H1 (cell line): Measurements from ENCODE around the gene DPEP3. TPM values are rescaled to one million over a fixed set of nuclear protein-coding genes. Genes with fewer than 3 reads are reported as not detected.

ENCODE experiments used
- CTCF ChIA-PET: fragments of 300-600 bp; sonication (Branson Sonifier 250); formaldehyde crosslinking; loops from one replicate; lab custom pipeline; 2021; ENCODE audit not compliant: partially characterized antibody; lab: Charles Lee
- POLR2A ChIA-PET: fragments of 300-600 bp; sonication (Branson Sonifier 250); formaldehyde crosslinking; loops from one replicate; lab custom pipeline; 2021; ENCODE audit warnings: inconsistent platforms; ENCODE audit not compliant: partially characterized antibody; lab: Charles Lee
- DNase-seq, 2 experiments: peaks; one replicate each; pipeline versions ENCODE4 v3.0.0 to v3.0.0-alpha.2; 2010 to 2022; ENCODE audit warnings: low spot score in 2 of 2, low read depth in 1 of 2, mixed read lengths in 1 of 2
- FAIRE-seq: peaks from 2 replicates; lab custom pipeline; 2011; peaks lifted over from hg19 to GRCh38; lab: Jason Lieb, UNC
- H2AFZ ChIP-seq: 2 replicates; pipeline ENCODE4 v1.8.1; 2012; ENCODE audit warnings: low read length, inconsistent platforms
- H2AK5ac ChIP-seq: 2 replicates; pipeline ENCODE4 v1.6.1; 2013; ENCODE audit warnings: low read depth, low read length
- H2BK120ac ChIP-seq: replicated peaks from 2 replicates; pipeline ENCODE3; 2013; ENCODE audit warnings: low read depth, low read length, inconsistent platforms
- H2BK12ac ChIP-seq: 2 replicates; pipeline ENCODE4 v1.6.1; 2013; ENCODE audit warnings: low read depth, low read length
- H2BK15ac ChIP-seq: 2 replicates; pipeline ENCODE4 v1.6.1; 2013; ENCODE audit warnings: low read length
- H2BK20ac ChIP-seq: 2 replicates; pipeline ENCODE4 v1.6.1; 2013; ENCODE audit warnings: low read length
- H2BK5ac ChIP-seq: 2 replicates; pipeline ENCODE4 v1.6.1; 2013; ENCODE audit warnings: low read depth, low read length
- H3K14ac ChIP-seq: 2 replicates; pipeline ENCODE4 v1.6.1; 2013; ENCODE audit warnings: inconsistent platforms; ENCODE audit not compliant: insufficient read length
- H3K18ac ChIP-seq: 2 replicates; pipeline ENCODE4 v1.6.1; 2013; ENCODE audit warnings: low read length; ENCODE audit errors: extremely low read depth
- H3K23ac ChIP-seq: 2 replicates; pipeline ENCODE4 v1.6.1; 2013; ENCODE audit warnings: inconsistent platforms; ENCODE audit not compliant: insufficient read length
- H3K23me2 ChIP-seq: 2 replicates; pipeline ENCODE4 v1.6.1; 2013; ENCODE audit warnings: low read depth, low read length
- H3K27ac ChIP-seq: 2 replicates; pipeline ENCODE4 v1.6.1; 2011; ENCODE audit warnings: low read depth, low read length, inconsistent platforms
- H3K27me3 ChIP-seq, 4 experiments: replicated peaks in 1 of 4; 1 replicate in 1 of 4; 2 replicates in 3 of 4; pipeline versions ENCODE4 v1.6.1 to v1.8.1; 2011 to 2013; ENCODE audit warnings: low read length in 3 of 4, mild to moderate bottlenecking in 3 of 4, inconsistent platforms in 2 of 4, mixed read lengths in 2 of 4, moderate library complexity in 1 of 4; ENCODE audit not compliant: control insufficient read depth in 3 of 4, insufficient read depth in 3 of 4; ENCODE audit errors: extremely low read depth in 1 of 4
- H3K36me3 ChIP-seq, 4 experiments: 2 replicates each; pipeline versions ENCODE4 v1.6.1 to v1.8.1; 2011 to 2013; ENCODE audit warnings: mild to moderate bottlenecking in 4 of 4, low read length in 3 of 4, moderate library complexity in 2 of 4, control low read depth in 1 of 4, inconsistent platforms in 1 of 4; ENCODE audit not compliant: insufficient read depth in 4 of 4, control insufficient read depth in 2 of 4
- H3K4ac ChIP-seq: replicated peaks from 2 replicates; pipeline ENCODE3; 2013; ENCODE audit warnings: low read length, low read depth, mixed read lengths, inconsistent platforms; ENCODE audit not compliant: insufficient read length
- H3K4me1 ChIP-seq, 4 experiments: replicated peaks in 1 of 4; 1 replicate in 1 of 4; 2 replicates in 3 of 4; pipeline versions ENCODE4 v1.6.1 to v1.8.1; 2011 to 2013; ENCODE audit warnings: low read length in 3 of 4, inconsistent platforms in 2 of 4, mixed read lengths in 1 of 4; ENCODE audit not compliant: insufficient read depth in 4 of 4, control insufficient read depth in 3 of 4
- H3K4me2 ChIP-seq, 2 experiments: 2 replicates each; pipeline versions ENCODE4 v1.6.1 to v1.8.1; 2011 to 2013; ENCODE audit warnings: low read depth in 2 of 2, low read length in 2 of 2, control low read depth in 1 of 2, inconsistent platforms in 1 of 2, mild to moderate bottlenecking in 1 of 2; ENCODE audit not compliant: insufficient read depth in 1 of 2
- H3K4me3 ChIP-seq, 4 experiments: fragments of 200-600, 300-600 bp in 1 of 4; sonication (generic), shearing (Covaris generic), sonication (Bioruptor Twin) in 1 of 4; 2 replicates each; pipeline versions ENCODE4 v1.5.1 to v1.8.1; 2011 to 2016; ENCODE audit warnings: low read length in 4 of 4, low read depth in 3 of 4, control low read depth in 2 of 4, inconsistent platforms in 2 of 4, mild to moderate bottlenecking in 2 of 4, mixed read lengths in 1 of 4, moderate library complexity in 1 of 4; ENCODE audit not compliant: insufficient read depth in 2 of 4; ENCODE audit errors: extremely low read depth in 1 of 4
- H3K56ac ChIP-seq: replicated peaks from 2 replicates; pipeline ENCODE3; 2013; ENCODE audit warnings: low read depth, mild to moderate bottlenecking, mixed read lengths, low read length, inconsistent platforms; ENCODE audit not compliant: insufficient read length
- H3K79me1 ChIP-seq: 2 replicates; pipeline ENCODE4 v1.6.1; 2013; ENCODE audit warnings: low read depth, low read length, control low read depth
- H3K79me2 ChIP-seq, 2 experiments: 2 replicates each; pipeline versions ENCODE4 v1.6.1 to v1.8.1; 2012 to 2013; ENCODE audit warnings: low read length in 2 of 2, mild to moderate bottlenecking in 2 of 2, inconsistent platforms in 1 of 2; ENCODE audit not compliant: insufficient read depth in 2 of 2, control insufficient read depth in 1 of 2
- H3K9ac ChIP-seq, 4 experiments: replicated peaks in 1 of 4; 1 replicate in 1 of 4; 2 replicates in 3 of 4; pipeline versions ENCODE4 v1.6.1 to v1.8.1; 2011 to 2013; ENCODE audit warnings: low read depth in 3 of 4, low read length in 3 of 4, control low read depth in 2 of 4, mild to moderate bottlenecking in 2 of 4, moderate library complexity in 2 of 4, inconsistent platforms in 1 of 4; ENCODE audit errors: extremely low read depth in 1 of 4
- H3K9me3 ChIP-seq, 2 experiments: 2 replicates each; pipeline versions ENCODE4 v1.6.1 to v1.8.1; 2012 to 2013; ENCODE audit warnings: mild to moderate bottlenecking in 2 of 2, moderate library complexity in 2 of 2, control low read depth in 1 of 2, inconsistent platforms in 1 of 2, low read depth in 1 of 2, low read length in 1 of 2, mixed read lengths in 1 of 2; ENCODE audit not compliant: insufficient read depth in 2 of 2
- H4K20me1 ChIP-seq, 2 experiments: replicated peaks in 1 of 2; 2 replicates each; pipeline versions ENCODE3 to v1.8.1; 2011 to 2013; ENCODE audit warnings: inconsistent platforms in 2 of 2, low read length in 2 of 2, mild to moderate bottlenecking in 1 of 2; ENCODE audit not compliant: insufficient read depth in 2 of 2, control insufficient read depth in 1 of 2
- H4K5ac ChIP-seq: 2 replicates; pipeline ENCODE4 v1.6.1; 2013; ENCODE audit warnings: low read length, low read depth, mixed read lengths, inconsistent platforms; ENCODE audit not compliant: insufficient read length
- H4K8ac ChIP-seq: 2 replicates; pipeline ENCODE4 v1.8.0; 2013; ENCODE audit warnings: mild to moderate bottlenecking, moderate library complexity, low read length, inconsistent platforms; ENCODE audit not compliant: insufficient read depth; ENCODE audit errors: extremely low read depth
- H4K91ac ChIP-seq: replicated peaks from 2 replicates; pipeline ENCODE3; 2013; ENCODE audit warnings: low read length, mixed read lengths, inconsistent platforms; ENCODE audit not compliant: insufficient read length
- BACH1 ChIP-seq: IDR thresholded peaks from 2 replicates; pipeline ENCODE4 v1.6.1; 2012; ENCODE audit warnings: low read length, improper control_type of control experiment
- CREB1 ChIP-seq: IDR thresholded peaks from 2 replicates; pipeline ENCODE4 v1.6.1; 2012; ENCODE audit warnings: inconsistent platforms
- SRF ChIP-seq: IDR thresholded peaks from 2 replicates; pipeline ENCODE4 v1.6.1; 2011; ENCODE audit warnings: mild to moderate bottlenecking, low read depth, low read length, moderate library complexity
- SUZ12 ChIP-seq: fragments of 200-600 bp; sonication (generic); IDR thresholded peaks from 2 replicates; pipeline ENCODE4 v1.6.1; 2012; ENCODE audit warnings: mild to moderate bottlenecking, inconsistent platforms, low read length, moderate library complexity, mixed read lengths
- WGBS, 2 experiments: shearing (Covaris generic) in 1 of 2; methylation state at CpG; one replicate each; pipeline versions ENCODE4 v1.1.6 to v1.1.7; 2013 to 2015; ENCODE audit warnings: low lambda C conversion rate in 2 of 2, mixed read lengths in 2 of 2, inconsistent platforms in 1 of 2, low coverage in 1 of 2, missing lambda C conversion rate in 1 of 2; ENCODE audit not compliant: insufficient replicate concordance in 2 of 2, insufficient coverage in 1 of 2, insufficient read length in 1 of 2; ENCODE audit errors: extremely low coverage in 1 of 2, missing lambda C conversion rate in 1 of 2; 5-methylcytosine and 5-hydroxymethylcytosine counted together
- polyA plus RNA-seq, 7 experiments: library from polyadenylated mRNA; depleted of rRNA in 3 of 7; stranded (reverse) in 5 of 7; unstranded in 2 of 7; fragments of >200 nt in 5 of 7; fragments of 200-250 nt in 2 of 7; gene quantifications; 1 replicate in 5 of 7; 2 replicates in 1 of 7; 4 replicates in 1 of 7; pipeline versions ENCODE4 v1.2.1 to v1.2.3, GENCODE V29; 2011 to 2013; ENCODE audit warnings: missing spikeins in 2 of 7, mixed read lengths in 2 of 7
- total RNA-seq: library from RNA; stranded (reverse); fragmentation: NEBNext Ultra II Directional; extraction: Animal tissue kit (Norgen Biotek cat#: 25700); gene quantifications from 2 replicates; pipeline ENCODE4 v1.2.1, GENCODE V29; 2021

DPEP3 gene
- total and polyA plus RNA-seq, 2 of the 8 experiments (the other 6 are each of a cell fraction or from before 2014, with no cell fraction given) = 6.5 to 9.9 TPM

DNA sequence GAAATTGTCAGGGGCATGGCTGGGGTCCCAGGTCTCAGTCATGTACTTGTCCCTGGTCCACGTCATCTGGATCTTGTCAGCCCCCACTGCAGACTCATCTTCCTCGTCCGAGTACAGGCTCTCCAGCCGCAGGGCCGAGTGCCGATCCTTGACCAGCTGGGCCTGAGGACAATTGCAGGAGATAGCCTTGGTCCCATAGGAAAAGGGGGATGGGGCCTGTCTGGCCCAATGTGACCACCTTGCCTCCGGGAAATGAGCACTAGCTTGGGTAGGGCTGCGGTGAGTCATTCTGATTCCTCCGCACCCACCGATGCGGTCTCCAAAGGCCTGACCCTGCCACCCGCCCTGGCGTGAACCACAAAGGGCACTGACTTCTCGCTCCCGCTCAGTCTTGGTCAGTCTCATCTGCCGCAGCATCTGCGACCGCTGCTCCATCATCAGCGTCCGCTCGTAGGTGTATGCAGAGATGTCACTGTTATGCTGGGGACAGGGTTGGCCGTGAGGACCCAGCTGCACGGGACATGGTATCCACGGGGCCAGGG lies 34.8 kb downstream of the DPEP3 start:
- Histone ChIP-seq H3K79me1 (peaks cover 2% of the 10 kb centered on the region; the same call in 1 of the 2 replicates), H2BK20ac (no peak overlapping the region), H3K14ac (no peak overlapping the region), H3K36me3 (peaks cover 5 to 44% (median 17%) of the 10 kb centered on the region in 4 experiments; a peak in 6 of 8 replicates), H4K20me1 (peaks cover 15 to 41% of the 10 kb centered on the region in 2 experiments), H3K9me3 (no peaks in the 10 kb centered on the region), H3K18ac (no peak overlapping the region), H4K91ac (no peak overlapping the region), H2AK5ac (no peak overlapping the region), H4K5ac (no peak overlapping the region), H3K23ac (no peak overlapping the region), H2BK15ac (no peak overlapping the region), H3K23me2 (no peaks in the 10 kb centered on the region), H3K79me2 (no peaks in the 10 kb centered on the region), H3K27me3 (no peaks in the 10 kb centered on the region), H3K4ac (no peak overlapping the region), H3K56ac (no peak overlapping the region), H2BK120ac (no peak overlapping the region), H2BK5ac (no peak overlapping the region), H2BK12ac (no peak overlapping the region), H3K27ac (no peak overlapping the region), H2AFZ (no peak overlapping the region), H3K9ac (no peak overlapping the region; a peak in 1 of 7 replicates), H3K4me1 (no peaks in the 10 kb centered on the region; a peak in 1 of 7 replicates), H3K4me2 (no peak overlapping the region), H3K4me3 (no peak overlapping the region), H4K8ac (no peak overlapping the region)
- FAIRE-seq (no peak), DNase-seq (no peak)
- TF ChIP-seq SUZ12 (no peak), SRF (no peak), CREB1 (no peak), BACH1 (no peak)
- CTCF ChIA-PET = interaction anchor here (0.6 to 27.1 kb wide), 5 partner anchors 9 to 504 kb away, joined by 3 to 623 read pairs (median 4); partner anchors contain the start of genes EDC4, NRN1L, PSKH1 and PSMB10
- POLR2A ChIA-PET = interaction anchor here (1.0 to 2.6 kb wide), 6 partner anchors 10 to 290 kb away, joined by 3 to 23 read pairs (median 3); partner anchors contain the start of genes DDX28, DPEP2NB, DUS2 and ESRP2
- 96% methylated on average over 24 of the region's 24 CpGs; no CpG with 5 or more reads in 1 of the 2 experiments for WGBS, 2 experiments
